Activated gamma-delta T cell treated with anti-CD3 and anti-CD28 coated beads, Interleukin-2, amount 50 U/mL, for 16 hours (primary cell): Measurements from ENCODE around the gene MTG2.

Experiments used
- DNase-seq: peaks from one replicate; pipeline ENCODE4 v3.0.0-alpha.2; 2020; ENCODE audit warnings: low read depth

The MTG2 gene

DNA sequence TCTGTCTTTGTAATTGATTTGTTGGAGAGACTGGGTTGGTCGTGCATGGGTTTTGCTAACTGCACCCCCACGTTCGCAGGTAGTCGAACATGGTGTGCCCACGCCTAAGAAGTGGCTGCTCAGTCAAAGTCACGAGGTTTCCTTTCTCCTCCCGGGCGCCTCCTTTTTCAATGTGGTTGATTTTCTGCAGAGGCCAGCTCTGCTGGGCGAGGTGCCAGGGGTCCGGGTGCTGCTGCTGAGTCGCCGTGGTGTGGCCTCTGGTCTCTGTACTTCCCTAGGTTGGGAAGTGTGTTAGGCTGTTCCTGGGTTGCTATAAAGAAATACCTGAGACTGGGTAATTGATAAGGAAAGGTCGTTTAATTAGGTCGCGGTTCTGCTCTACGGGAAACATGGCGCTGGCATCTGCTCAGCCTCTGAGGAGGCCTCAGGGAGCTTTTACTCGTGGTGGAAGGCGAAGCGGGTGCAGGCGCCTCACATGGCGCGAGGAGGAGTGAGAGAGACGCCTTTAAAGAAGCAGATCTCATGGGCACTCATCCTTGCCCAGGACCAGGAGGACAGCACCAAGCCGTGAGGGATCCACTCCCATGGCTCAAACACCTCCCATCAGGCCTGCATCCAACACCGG, 69.6 kb downstream of the MTG2 start:
- no peak for DNase-seq
